ENCODE measurements around the gene ZC3H11A.

The ZC3H11A gene

DNA sequence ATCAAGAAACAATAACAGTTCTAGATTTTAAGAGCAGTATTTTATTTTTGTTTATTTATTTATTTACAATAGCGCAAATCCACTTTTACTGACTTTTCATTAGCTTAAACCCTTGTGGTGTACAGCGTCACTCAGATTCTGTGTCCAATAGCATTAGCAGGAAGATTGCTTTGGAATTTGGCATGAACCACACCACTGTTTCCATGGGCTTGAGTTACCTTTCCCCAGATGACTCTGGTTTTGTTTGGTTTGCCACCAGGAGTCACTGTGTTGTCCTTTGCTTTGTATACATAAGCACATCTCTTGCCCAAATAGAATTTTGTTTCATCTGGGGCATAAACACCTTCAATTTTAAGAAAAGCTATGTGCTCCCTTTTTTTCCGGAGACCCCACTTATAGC, 40.1 kb downstream of the ZC3H11A start:
- in situ Hi-C loops (cut with MboI; ENCODE audit: low sequenced_read_pairs), result loop anchor here (25.0 kb wide), 1 partner anchor 1073 kb away; no protein-coding TSS in a partner anchor

DNA sequence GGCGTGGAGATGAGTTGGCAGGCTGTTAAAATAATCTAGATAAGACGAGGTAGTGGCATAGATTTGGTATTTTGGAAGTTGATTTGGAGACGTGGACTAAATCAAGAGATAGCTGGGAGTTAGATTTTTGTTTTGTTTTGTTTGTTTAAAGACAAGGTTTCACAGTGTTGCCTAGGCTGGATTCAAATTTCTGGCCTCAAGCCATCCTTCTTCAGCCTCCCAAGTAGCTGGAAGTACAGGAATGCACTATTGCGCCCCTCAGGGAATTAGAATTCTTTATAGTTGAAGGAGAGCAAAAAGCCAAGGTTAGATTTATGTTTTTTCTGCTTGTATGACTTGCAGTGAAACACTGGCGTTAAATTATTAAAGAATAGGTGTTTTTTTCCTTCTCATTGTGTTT, 43.7 kb downstream of the ZC3H11A start:
- in situ Hi-C loops (cut with MboI; ENCODE audit: low sequenced_read_pairs), result loop anchor here (25.0 kb wide), 1 partner anchor 1077 kb away; no protein-coding TSS in a partner anchor

DNA sequence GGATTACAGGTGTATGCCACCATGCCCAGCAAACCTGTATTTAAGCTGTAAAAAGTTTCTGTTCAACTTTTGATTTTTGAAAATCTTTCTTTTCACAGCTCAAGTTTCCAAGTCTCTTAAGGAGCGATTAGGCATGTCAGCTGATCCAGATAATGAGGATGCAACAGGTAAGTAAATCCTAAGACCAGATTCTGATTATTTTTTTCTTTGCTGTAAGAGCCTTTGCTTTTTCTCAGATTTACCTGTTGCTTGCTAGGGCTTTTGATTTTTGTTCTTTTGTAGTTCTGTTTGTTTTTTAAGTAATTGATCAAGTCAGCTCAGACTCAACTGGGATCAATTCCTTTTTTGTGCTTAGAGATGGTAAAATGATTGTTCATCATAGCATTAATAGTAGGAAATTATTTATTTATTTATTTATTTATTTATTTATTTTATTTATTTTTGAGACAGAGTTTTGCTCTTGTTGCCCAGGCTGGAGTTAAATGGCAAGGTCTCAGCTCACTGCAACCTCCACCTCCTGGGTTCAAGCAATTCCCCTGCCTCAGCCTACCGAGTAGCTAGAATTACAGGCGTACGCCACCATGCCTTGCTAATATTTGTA, 44.9 kb downstream of the ZC3H11A start:
- in situ Hi-C loops (cut with MboI; ENCODE audit: low sequenced_read_pairs), result loop anchor here (25.0 kb wide), 1 partner anchor 1078 kb away; no protein-coding TSS in a partner anchor

DNA sequence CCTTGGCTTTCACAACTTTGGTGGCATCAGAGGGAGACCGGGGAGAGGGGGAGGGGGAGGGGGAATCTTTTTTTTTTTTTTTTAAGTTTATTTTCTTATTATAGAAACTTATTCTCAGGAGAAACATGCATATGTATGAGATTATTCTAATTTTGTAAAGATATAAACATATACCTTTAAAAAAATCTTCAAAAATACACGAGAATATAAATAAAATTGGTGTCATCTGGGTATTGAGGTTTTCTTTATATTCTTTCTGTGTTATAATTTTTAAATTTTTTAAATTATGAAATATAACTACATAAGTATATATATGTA, 47.1 kb downstream of the ZC3H11A start:
- in situ Hi-C loops (cut with MboI; ENCODE audit: low sequenced_read_pairs), result loop anchor here (25.0 kb wide), 1 partner anchor 1080 kb away; no protein-coding TSS in a partner anchor

DNA sequence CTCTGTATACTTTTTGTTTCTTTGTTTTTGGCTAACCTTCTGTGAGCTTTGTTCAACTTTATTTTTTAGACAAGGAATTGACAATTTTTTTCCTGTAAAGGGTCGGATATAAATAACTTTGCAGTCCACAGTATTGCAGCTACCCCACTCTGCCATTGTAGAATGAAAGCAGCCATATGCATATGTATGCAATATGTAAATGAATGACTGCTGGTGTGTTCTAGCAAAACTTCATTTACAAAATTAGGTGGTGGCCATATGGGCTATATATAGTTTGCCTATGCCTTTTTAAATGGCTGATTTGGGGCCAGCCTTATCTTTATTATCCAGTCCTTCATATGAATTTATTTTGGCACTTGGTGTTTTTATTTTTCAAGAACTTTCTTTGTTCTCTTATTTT, 48.0 kb downstream of the ZC3H11A start:
- in situ Hi-C loops (cut with MboI; ENCODE audit: low sequenced_read_pairs), result loop anchor here (25.0 kb wide), 1 partner anchor 1081 kb away; no protein-coding TSS in a partner anchor
